HUES6 (cell line): ENCODE measurements around the gene GNAQ.
A peak's percentile ranks its signal among the peaks of the same experiment; 100 is the strongest.

ENCODE experiments used
- H3K27ac ChIP-seq: 2 replicates; pipeline ENCODE4 v1.7.0; 2013; ENCODE audit warnings: low read depth, mild to moderate bottlenecking, low read length, inconsistent platforms
- H3K27me3 ChIP-seq: 2 replicates; pipeline ENCODE4 v1.6.1; 2013; ENCODE audit warnings: low read length; ENCODE audit not compliant: control insufficient read depth, insufficient read depth
- H3K36me3 ChIP-seq: 2 replicates; pipeline ENCODE4 v1.6.1; 2013; ENCODE audit warnings: low read length; ENCODE audit not compliant: control insufficient read depth, insufficient read depth
- H3K4me1 ChIP-seq: 2 replicates; pipeline ENCODE4 v1.6.1; 2013; ENCODE audit warnings: low read length; ENCODE audit not compliant: control insufficient read depth, insufficient read depth
- H3K4me3 ChIP-seq: 2 replicates; pipeline ENCODE4 v1.5.1; 2013; ENCODE audit warnings: low read depth, low read length
- H3K9ac ChIP-seq: one replicate; pipeline ENCODE4 v1.6.1; 2013; ENCODE audit warnings: mild to moderate bottlenecking, low read length
- H3K9me3 ChIP-seq: 2 replicates; pipeline ENCODE4 v1.6.1; 2013; ENCODE audit warnings: low read depth, low read length; ENCODE audit not compliant: control insufficient read depth, insufficient read depth

GNAQ gene

GRCh38 chr9:77753180-77753579 lies 278.4 kb downstream of the GNAQ start:
- Histone ChIP-seq H3K4me3 (no peak overlapping the region), H3K9ac (no peak overlapping the region), H3K4me1 (no peaks in the 10 kb centered on the region), H3K27ac (no peak overlapping the region), H3K36me3 (peaks cover 3% of the 10 kb centered on the region), H3K9me3 (peaks cover 8% of the 10 kb centered on the region), H3K27me3 (no peaks in the 10 kb centered on the region)

- no peaks in the 10 kb centered on the region for H3K4me1 ChIP-seq
- H3K27ac ChIP-seq: no peak overlapping the region
- peaks cover 3% of the 10 kb centered on the region for H3K36me3 ChIP-seq
- no peaks in the 10 kb centered on the region for H3K27me3 ChIP-seq
- H3K4me3 ChIP-seq: no peak overlapping the region
- H3K9ac ChIP-seq: no peak overlapping the region
- peaks cover 8% of the 10 kb centered on the region for H3K9me3 ChIP-seq
Measured at GRCh38 chr9:77752554-77752953, 279.1 kb downstream of the GNAQ start.

DNA sequence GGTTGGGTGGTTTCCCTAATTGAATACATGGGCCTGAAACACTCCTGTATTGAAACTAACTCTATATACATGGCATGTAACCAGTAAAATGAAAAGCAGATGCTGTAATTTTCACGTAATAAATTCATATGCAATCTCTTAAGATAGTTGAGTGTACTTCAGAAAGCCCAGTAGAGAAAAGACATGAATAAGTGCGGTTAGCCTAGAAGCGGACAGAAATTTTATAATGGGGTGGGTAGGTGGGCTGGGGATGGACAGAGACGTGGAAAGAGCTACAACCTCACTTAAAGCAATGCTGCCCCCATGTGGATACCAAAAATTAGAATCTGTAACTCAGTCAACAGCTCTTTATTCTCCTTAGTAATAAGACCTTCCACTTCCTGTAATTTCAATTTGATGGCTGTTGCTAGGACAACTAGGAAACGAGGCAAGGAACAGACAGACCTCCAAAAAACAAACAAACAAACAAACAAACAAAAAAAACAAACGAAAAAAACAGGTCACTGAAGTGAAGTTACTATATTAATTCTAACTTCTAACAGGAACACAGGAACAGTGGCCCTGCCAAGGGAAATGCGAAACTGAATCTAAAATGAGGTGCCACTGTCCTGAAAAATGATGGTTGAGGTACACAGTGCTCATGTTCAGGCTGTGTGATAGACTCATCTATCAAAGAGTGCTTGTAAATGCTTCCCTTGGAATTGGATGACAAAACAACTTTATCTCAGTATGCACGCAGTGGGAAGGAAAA lies 280.1 kb downstream of the GNAQ start:
- Histone ChIP-seq H3K9me3 (peaks cover 3% of the 10 kb centered on the region), H3K9ac (no peak overlapping the region), H3K4me3 (no peak overlapping the region), H3K27ac (0 out of 2 replicates have a peak overlapping the region, but pooled peaks have one; percentile 7), H3K36me3 (peaks cover 3% of the 10 kb centered on the region), H3K4me1 (no peaks in the 10 kb centered on the region), H3K27me3 (no peaks in the 10 kb centered on the region)

DNA sequence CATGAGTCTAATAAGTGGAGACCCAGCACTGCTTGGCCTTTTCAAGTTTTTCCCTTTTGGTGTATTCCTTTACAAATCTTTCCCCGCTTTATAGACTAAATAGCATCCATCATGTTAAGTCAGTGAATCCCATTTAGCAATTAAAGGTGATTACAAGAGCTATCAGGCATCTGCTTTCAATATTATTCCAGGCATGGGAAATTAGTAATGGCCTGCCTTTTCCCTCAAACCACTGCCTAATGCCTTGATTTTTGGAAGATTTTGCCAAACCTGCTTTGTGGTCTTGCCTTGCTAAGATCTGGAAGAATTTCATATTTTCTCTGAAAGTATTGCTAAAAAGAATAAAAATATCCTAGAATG lies 280.6 kb downstream of the GNAQ start:
- H3K9ac ChIP-seq: no peak overlapping the region
- no peaks in the 10 kb centered on the region for H3K36me3 ChIP-seq
- H3K9me3 ChIP-seq: no peaks in the 10 kb centered on the region
- 0 out of 2 replicates have a peak overlapping the region, but pooled peaks have one; percentile 7 for H3K27ac ChIP-seq
- H3K4me3 ChIP-seq: no peak overlapping the region
- no peaks in the 10 kb centered on the region for H3K4me1 ChIP-seq
- H3K27me3 ChIP-seq: no peaks in the 10 kb centered on the region

GRCh38 chr9:77750284-77750683 lies 281.3 kb downstream of the GNAQ start:
- peaks cover under 1% of the 10 kb centered on the region for H3K4me1 ChIP-seq
- H3K27me3 ChIP-seq: no peaks in the 10 kb centered on the region
- H3K9me3 ChIP-seq: no peaks in the 10 kb centered on the region
- no peak overlapping the region for H3K4me3 ChIP-seq
- no peaks in the 10 kb centered on the region for H3K36me3 ChIP-seq
- H3K9ac ChIP-seq: no peak overlapping the region
- H3K27ac ChIP-seq: no peak overlapping the region

- H3K27ac ChIP-seq: no peak overlapping the region
Measured at GRCh38 chr9:77748214-77748772, 283.3 kb downstream of the GNAQ start.

GRCh38 chr9:77747163-77747562 lies 284.4 kb downstream of the GNAQ start:
- Histone ChIP-seq H3K9me3 (no peaks in the 10 kb centered on the region), H3K27ac (no peak overlapping the region), H3K9ac (no peak overlapping the region), H3K4me3 (no peak overlapping the region), H3K27me3 (no peaks in the 10 kb centered on the region), H3K36me3 (no peaks in the 10 kb centered on the region), H3K4me1 (peaks cover 7% of the 10 kb centered on the region)

More at GRCh38 chr9:77748214-77748772, 283.3 kb downstream of the GNAQ start:
- H3K4me3 ChIP-seq: no peak overlapping the region
- no peak overlapping the region for H3K9ac ChIP-seq
- H3K4me1 ChIP-seq: peaks cover 7% of the 10 kb centered on the region
- H3K27me3 ChIP-seq: no peaks in the 10 kb centered on the region
- H3K9me3 ChIP-seq: no peaks in the 10 kb centered on the region
- no peaks in the 10 kb centered on the region for H3K36me3 ChIP-seq

DNA sequence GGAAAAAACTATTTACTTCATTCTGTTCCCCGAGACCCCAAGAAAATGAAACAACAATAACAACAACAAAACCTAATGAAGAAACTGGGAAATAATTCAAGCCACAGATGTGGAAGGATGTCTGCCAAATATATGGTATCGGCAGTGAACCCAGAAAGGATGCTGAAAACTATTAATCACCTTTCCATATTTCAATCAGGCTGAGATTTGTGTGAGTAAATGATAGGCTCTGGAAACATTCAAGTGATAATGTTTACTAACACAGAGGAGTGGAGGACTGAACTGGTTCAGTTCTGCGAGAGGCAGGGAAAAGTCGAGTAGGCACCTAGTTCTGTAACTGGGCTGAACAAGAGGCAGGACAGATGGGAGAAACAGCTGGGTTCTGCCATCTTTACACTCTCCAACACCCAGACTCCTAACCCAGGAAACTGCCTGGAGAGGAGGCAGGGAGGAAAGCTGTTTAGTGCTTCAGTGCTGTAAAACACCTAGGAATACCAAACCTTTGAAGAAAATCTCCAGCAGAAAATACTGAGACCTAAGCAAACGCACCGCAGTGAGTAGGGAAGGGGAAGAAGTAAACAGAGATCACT lies 286.7 kb downstream of the GNAQ start:
- H3K9me3 ChIP-seq: no peaks in the 10 kb centered on the region
- peaks cover 11% of the 10 kb centered on the region for H3K4me1 ChIP-seq

DNA sequence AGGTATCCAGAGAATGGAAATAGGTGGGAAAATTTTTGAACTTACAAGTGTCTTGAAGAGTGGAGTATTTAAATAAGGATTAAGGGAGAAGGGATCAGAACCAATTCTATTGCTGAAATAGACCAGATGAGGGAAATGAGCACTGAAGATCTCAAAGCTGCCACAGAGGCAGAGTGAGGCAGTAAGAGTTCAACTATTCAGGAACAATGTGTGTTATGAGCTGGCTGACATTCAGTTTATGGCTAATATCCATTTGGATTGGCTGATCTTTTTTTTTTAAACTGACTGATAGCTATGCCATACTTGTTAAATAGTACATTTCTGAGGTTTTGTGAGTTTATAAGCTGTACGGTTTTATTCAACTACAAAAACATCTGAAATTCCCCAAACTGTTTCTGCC lies 288.2 kb downstream of the GNAQ start:
- H3K9me3 ChIP-seq: no peaks in the 10 kb centered on the region
- no peak overlapping the region for H3K4me3 ChIP-seq
- peaks cover 23% of the 10 kb centered on the region for H3K4me1 ChIP-seq
- no peaks in the 10 kb centered on the region for H3K36me3 ChIP-seq
- H3K27me3 ChIP-seq: no peaks in the 10 kb centered on the region
- no peak overlapping the region for H3K9ac ChIP-seq
- no peak overlapping the region for H3K27ac ChIP-seq

More for the DNA sequence above, 286.7 kb downstream of the GNAQ start:
- 0 out of 2 replicates have a peak overlapping the region, but pooled peaks have one; percentile 59 for H3K27ac ChIP-seq
- no peaks in the 10 kb centered on the region for H3K27me3 ChIP-seq
- H3K4me3 ChIP-seq: no peak overlapping the region
- H3K36me3 ChIP-seq: no peaks in the 10 kb centered on the region
- H3K9ac ChIP-seq: no peak overlapping the region

- peaks cover 37% of the 10 kb centered on the region for H3K4me1 ChIP-seq
- no peak overlapping the region; the same call in 1 of the 2 replicates for H3K27ac ChIP-seq
- H3K36me3 ChIP-seq: no peaks in the 10 kb centered on the region
- H3K9me3 ChIP-seq: no peaks in the 10 kb centered on the region
- H3K27me3 ChIP-seq: no peaks in the 10 kb centered on the region
- no peak overlapping the region for H3K4me3 ChIP-seq
- H3K9ac ChIP-seq: no peak overlapping the region
Measured at GRCh38 chr9:77738932-77739331, 292.7 kb downstream of the GNAQ start.

DNA sequence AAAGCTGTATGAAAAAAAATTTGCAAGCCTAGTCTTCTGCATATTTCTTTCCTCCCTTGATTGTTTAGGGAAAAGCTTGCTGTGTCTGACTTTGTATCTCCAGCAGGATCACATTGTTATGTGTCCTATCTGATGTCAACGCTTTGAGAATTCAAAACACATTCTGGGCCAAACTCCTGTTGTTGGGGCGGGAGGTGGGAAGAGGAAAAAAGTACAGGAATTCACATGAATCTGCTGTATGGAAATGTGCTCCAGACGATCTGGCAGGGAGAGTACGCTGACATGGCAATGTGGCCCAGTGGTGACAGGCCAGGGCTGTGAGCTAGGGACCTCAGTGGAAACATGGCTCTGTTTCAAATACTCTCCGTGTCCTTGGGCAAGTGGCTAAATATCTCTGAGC lies 296.1 kb downstream of the GNAQ start:
- Histone ChIP-seq H3K4me1 (peaks cover 42% of the 10 kb centered on the region), H3K4me3 (no peak overlapping the region), H3K27ac (no peak overlapping the region), H3K9me3 (no peaks in the 10 kb centered on the region), H3K9ac (no peak overlapping the region), H3K27me3 (no peaks in the 10 kb centered on the region), H3K36me3 (no peaks in the 10 kb centered on the region)
